ENCODE measurements around the gene IL15RA. TPM values are rescaled to one million over a fixed set of nuclear protein-coding genes. Genes with fewer than 3 reads are reported as not detected.

The IL15RA gene
- total RNA-seq, 1 experiment from 2014 or later: 28.6 TPM

- TF ChIP-seq, protein P1, sequence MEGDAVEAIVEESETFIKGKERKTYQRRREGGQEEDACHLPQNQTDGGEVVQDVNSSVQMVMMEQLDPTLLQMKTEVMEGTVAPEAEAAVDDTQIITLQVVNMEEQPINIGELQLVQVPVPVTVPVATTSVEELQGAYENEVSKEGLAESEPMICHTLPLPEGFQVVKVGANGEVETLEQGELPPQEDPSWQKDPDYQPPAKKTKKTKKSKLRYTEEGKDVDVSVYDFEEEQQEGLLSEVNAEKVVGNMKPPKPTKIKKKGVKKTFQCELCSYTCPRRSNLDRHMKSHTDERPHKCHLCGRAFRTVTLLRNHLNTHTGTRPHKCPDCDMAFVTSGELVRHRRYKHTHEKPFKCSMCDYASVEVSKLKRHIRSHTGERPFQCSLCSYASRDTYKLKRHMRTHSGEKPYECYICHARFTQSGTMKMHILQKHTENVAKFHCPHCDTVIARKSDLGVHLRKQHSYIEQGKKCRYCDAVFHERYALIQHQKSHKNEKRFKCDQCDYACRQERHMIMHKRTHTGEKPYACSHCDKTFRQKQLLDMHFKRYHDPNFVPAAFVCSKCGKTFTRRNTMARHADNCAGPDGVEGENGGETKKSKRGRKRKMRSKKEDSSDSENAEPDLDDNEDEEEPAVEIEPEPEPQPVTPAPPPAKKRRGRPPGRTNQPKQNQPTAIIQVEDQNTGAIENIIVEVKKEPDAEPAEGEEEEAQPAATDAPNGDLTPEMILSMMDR (IDR thresholded peaks at IDR 0.05; ENCODE audit: unreplicated experiment): no peak
- H3K27me3 Mint-ChIP-seq (ENCODE audit: unreplicated experiment): no peaks in the 10 kb centered on the region
- CTCF ChIA-PET: no interaction called here
- no peak for DNase-seq
- BruUV-seq (replicated peaks): no TSS peak
- H3K9me3 Mint-ChIP-seq (ENCODE audit: low read depth, unreplicated experiment): no peaks in the 10 kb centered on the region
- no peak overlapping the region for H3K4me3 Mint-ChIP-seq (ENCODE audit: low read depth, unreplicated experiment)
- no peaks in the 10 kb centered on the region for H3K4me1 Mint-ChIP-seq (ENCODE audit: low read depth, unreplicated experiment)
- intact Hi-C loops (cut with micrococcal nuclease; ENCODE audit: unreplicated experiment): no loop called here
- no peak overlapping the region for H3K27ac Mint-ChIP-seq (ENCODE audit: unreplicated experiment)
- H3K36me3 Mint-ChIP-seq (ENCODE audit: insufficient read depth, unreplicated experiment): peaks cover 14% of the 10 kb centered on the region
Measured at GRCh38 chr10:5930272-5930671, 47.1 kb downstream of the IL15RA start.

DNA sequence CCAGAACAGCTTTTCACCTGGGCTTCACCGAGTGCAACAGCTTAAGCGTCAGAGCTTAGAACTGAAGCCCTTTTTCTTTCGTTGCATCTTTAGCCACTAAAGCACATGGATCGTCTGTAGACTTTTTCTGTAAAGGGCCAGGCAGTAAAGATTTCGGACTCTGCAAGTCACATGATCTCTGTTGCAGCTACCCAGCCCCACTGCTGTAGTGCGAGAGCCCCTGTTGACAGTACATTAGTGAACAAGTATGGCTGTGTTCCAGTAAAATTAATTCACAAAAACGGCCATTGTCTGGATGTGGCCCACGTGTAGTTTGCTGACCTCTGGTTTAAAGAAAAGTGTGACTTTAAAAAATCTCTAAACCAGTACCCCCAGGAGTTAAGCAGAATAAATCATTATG, 47.9 kb downstream of the IL15RA start:
- no peak for DNase-seq
- intact Hi-C loops (cut with micrococcal nuclease; ENCODE audit: unreplicated experiment): no loop called here
- H3K4me1 Mint-ChIP-seq (ENCODE audit: low read depth, unreplicated experiment): no peaks in the 10 kb centered on the region
- H3K4me3 Mint-ChIP-seq (ENCODE audit: low read depth, unreplicated experiment): no peak overlapping the region
- H3K9me3 Mint-ChIP-seq (ENCODE audit: low read depth, unreplicated experiment): no peaks in the 10 kb centered on the region
- CTCF ChIA-PET: no interaction called here
- no TSS peak for BruUV-seq (replicated peaks)
- TF ChIP-seq, protein P1 (IDR thresholded peaks at IDR 0.05; ENCODE audit: unreplicated experiment): no peak
- H3K36me3 Mint-ChIP-seq (ENCODE audit: insufficient read depth, unreplicated experiment): peaks cover 14% of the 10 kb centered on the region
- no peaks in the 10 kb centered on the region for H3K27me3 Mint-ChIP-seq (ENCODE audit: unreplicated experiment)
- H3K27ac Mint-ChIP-seq (ENCODE audit: unreplicated experiment): no peak overlapping the region

DNA sequence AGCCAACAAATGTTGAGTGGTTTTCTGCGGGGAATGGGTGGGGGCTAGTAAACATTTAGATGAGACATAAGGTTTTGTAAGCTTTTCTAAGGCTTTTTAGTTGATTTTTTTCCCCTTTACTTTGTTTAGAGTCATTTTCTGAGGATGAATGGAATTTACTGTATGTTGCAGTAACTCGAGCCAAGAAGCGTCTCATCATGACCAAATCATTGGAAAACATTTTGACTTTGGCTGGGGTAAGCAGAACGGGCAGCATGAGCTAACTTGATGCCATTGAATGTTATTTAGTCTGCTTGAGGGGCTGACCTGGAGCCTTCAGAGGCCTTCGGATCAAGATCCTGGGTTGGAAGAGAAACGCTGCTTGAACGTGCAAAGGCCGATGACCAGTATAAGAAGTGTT, 50.0 kb downstream of the IL15RA start:
- Mint-ChIP-seq H3K27me3 (ENCODE audit: unreplicated experiment) (no peaks in the 10 kb centered on the region), H3K9me3 (ENCODE audit: low read depth, unreplicated experiment) (no peaks in the 10 kb centered on the region), H3K27ac (ENCODE audit: unreplicated experiment) (no peak overlapping the region), H3K36me3 (ENCODE audit: insufficient read depth, unreplicated experiment) (peaks cover 34% of the 10 kb centered on the region), H3K4me1 (ENCODE audit: low read depth, unreplicated experiment) (no peaks in the 10 kb centered on the region), H3K4me3 (ENCODE audit: low read depth, unreplicated experiment) (no peak overlapping the region)
- CTCF ChIA-PET: no interaction called here
- TF ChIP-seq, protein P1 (IDR thresholded peaks at IDR 0.05; ENCODE audit: unreplicated experiment): no peak
- no peak for DNase-seq
- intact Hi-C loops (cut with micrococcal nuclease; ENCODE audit: unreplicated experiment): no loop called here
- BruUV-seq (replicated peaks): no TSS peak

DNA sequence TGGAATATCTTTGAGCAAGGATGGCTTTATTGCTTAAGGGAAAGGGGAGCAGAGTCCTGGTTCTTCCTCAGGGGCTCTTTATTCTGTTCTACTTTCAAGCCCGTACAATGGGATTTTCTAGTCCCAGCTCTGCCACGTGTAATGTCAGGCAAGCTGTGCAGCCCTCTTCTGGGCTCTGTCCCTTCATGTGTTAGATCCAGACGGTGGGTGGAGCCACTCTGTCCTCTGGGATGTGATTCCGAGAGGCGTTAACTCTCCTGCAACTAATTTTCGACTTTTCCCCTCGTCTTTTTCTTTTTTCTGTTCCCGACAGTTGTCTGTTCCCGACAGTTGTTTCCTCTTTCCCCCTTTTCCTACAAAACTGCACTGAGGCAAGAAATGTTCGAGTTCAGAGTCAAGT, 52.5 kb downstream of the IL15RA start:
- no peak for DNase-seq
- no peaks in the 10 kb centered on the region for H3K4me1 Mint-ChIP-seq (ENCODE audit: low read depth, unreplicated experiment)
- intact Hi-C loops (cut with micrococcal nuclease; ENCODE audit: unreplicated experiment): no loop called here
- CTCF ChIA-PET: no interaction called here
- H3K4me3 Mint-ChIP-seq (ENCODE audit: low read depth, unreplicated experiment): no peak overlapping the region
- no TSS peak for BruUV-seq (replicated peaks)
- TF ChIP-seq, protein P1 (IDR thresholded peaks at IDR 0.05; ENCODE audit: unreplicated experiment): no peak
- peaks cover 51% of the 10 kb centered on the region for H3K36me3 Mint-ChIP-seq (ENCODE audit: insufficient read depth, unreplicated experiment)
- no peak overlapping the region for H3K27ac Mint-ChIP-seq (ENCODE audit: unreplicated experiment)
- no peaks in the 10 kb centered on the region for H3K27me3 Mint-ChIP-seq (ENCODE audit: unreplicated experiment)
- no peaks in the 10 kb centered on the region for H3K9me3 Mint-ChIP-seq (ENCODE audit: low read depth, unreplicated experiment)

DNA sequence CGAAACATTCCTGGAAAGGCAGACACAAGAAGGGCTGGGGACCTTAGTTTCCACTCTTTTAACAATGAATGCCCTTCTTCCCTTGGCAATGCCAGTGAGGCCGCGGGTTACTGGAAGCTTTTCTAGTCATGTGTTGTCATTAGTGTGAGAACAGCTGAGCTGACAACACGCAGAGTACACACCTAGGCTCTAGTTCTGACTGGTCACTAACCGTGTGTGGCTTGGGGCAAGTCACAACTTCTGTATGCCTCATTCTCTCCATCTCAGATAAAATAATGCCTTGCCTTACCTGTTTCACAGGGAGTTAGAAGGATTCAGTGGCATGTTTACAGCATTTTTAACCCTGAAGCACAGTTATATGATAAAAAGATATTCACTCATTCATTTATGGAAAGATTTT, 55.6 kb downstream of the IL15RA start:
- Mint-ChIP-seq H3K4me3 (ENCODE audit: low read depth, unreplicated experiment) (no peak overlapping the region), H3K27me3 (ENCODE audit: unreplicated experiment) (no peaks in the 10 kb centered on the region), H3K27ac (ENCODE audit: unreplicated experiment) (no peak overlapping the region), H3K9me3 (ENCODE audit: low read depth, unreplicated experiment) (no peaks in the 10 kb centered on the region), H3K4me1 (ENCODE audit: low read depth, unreplicated experiment) (no peaks in the 10 kb centered on the region), H3K36me3 (ENCODE audit: insufficient read depth, unreplicated experiment) (peaks cover 47% of the 10 kb centered on the region)
- DNase-seq: no peak
- no TSS peak for BruUV-seq (replicated peaks)
- intact Hi-C loops (cut with micrococcal nuclease; ENCODE audit: unreplicated experiment): no loop called here
- TF ChIP-seq, protein P1 (IDR thresholded peaks at IDR 0.05; ENCODE audit: unreplicated experiment): no peak
- CTCF ChIA-PET: no interaction called here

Data from Calu3 (cell line).